HCT116 (cell line): ENCODE results near the gene FRRS1L. TPM values are rescaled to one million over a fixed set of nuclear protein-coding genes. Genes with fewer than 3 reads are reported as not detected.

Source experiments
- ATAC-seq: fragments of 200-7000 bp; cut with Tn5 transposase; 2 replicates; pipeline ENCODE4 v1.9.1; 2020; ENCODE audit warnings: mild to moderate bottlenecking, moderate library complexity
- BruUV-seq: library from RNA; stranded (reverse); fragments of 400-500 nt; replicated peaks from 2 replicates; lab custom pipeline; 2021; lab: Mats Ljungman, UMichigan
- CTCF ChIA-PET: fragments of 300-600 bp; sonication (Branson Sonifier 250); formaldehyde crosslinking; loops from one replicate; lab custom pipeline; 2021; ENCODE audit warnings: antibody characterized with exemption; lab: Charles Lee
- POLR2A ChIA-PET: fragments of 300-600, 350-600 bp; sonication (Branson Sonifier 250); formaldehyde crosslinking; loops from one replicate; lab custom pipeline; 2021; ENCODE audit warnings: antibody characterized with exemption; lab: Charles Lee
- RAD21 ChIA-PET, 2 experiments: fragments of 300-600 bp; sonication (Branson Sonifier 250); formaldehyde crosslinking; loops; one replicate each; lab custom pipeline; 2023; ENCODE audit warnings: low total read pairs in 2 of 2; ENCODE audit not compliant: uncharacterized antibody in 2 of 2, unreplicated experiment in 2 of 2, low non-redundant PET in 1 of 2; lab: Charles Lee
- DNase-seq: peaks from one replicate; pipeline ENCODE4 v3.0.0-alpha.2; 2010; ENCODE audit warnings: low read depth, low spot score
- H2AFZ ChIP-seq: fragments of 200-600 bp; shearing (Covaris generic), sonication (generic); 2 replicates; pipeline ENCODE4 v1.6.1; 2017; ENCODE audit warnings: low read depth, mixed run types, mixed read lengths, antibody characterized with exemption, low read length; ENCODE audit not compliant: poor library complexity, severe bottlenecking
- H3K27ac ChIP-seq: 2 replicates; pipeline ENCODE4 v1.5.1; 2012; ENCODE audit warnings: low read depth, low read length
- H3K27me3 ChIP-seq: fragments of 200-600 bp; sonication (generic); 2 replicates; pipeline ENCODE4 v1.6.1; 2016; ENCODE audit warnings: mixed run types, low read length, mixed read lengths; ENCODE audit not compliant: insufficient read depth
- H3K36me3 ChIP-seq, 2 experiments: fragments of 200-500 bp in 1 of 2; fragments of 200-600 bp in 1 of 2; sonication (Bioruptor generic) in 1 of 2; sonication (generic) in 1 of 2; 2 replicates each; pipeline versions ENCODE4 v1.5.1 to v1.6.1; 2014 to 2016; ENCODE audit warnings: low read length in 2 of 2, inconsistent platforms in 1 of 2, mixed read lengths in 1 of 2, mixed run types in 1 of 2; ENCODE audit not compliant: insufficient read depth in 2 of 2, control insufficient read depth in 1 of 2
- H3K4me1 ChIP-seq, 2 experiments: fragments of 200-600 bp in 1 of 2; sonication (generic) in 1 of 2; 2 replicates each; pipeline versions ENCODE4 v1.5.1 to v1.6.1; 2012 to 2017; ENCODE audit warnings: low read length in 2 of 2, inconsistent platforms in 1 of 2, mild to moderate bottlenecking in 1 of 2, mixed read lengths in 1 of 2, mixed run types in 1 of 2, moderate library complexity in 1 of 2; ENCODE audit not compliant: insufficient read depth in 2 of 2, control insufficient read depth in 1 of 2
- H3K4me2 ChIP-seq: fragments of 200-600 bp; sonication (generic); 2 replicates; pipeline ENCODE4 v1.6.1; 2017; ENCODE audit warnings: mixed run types, low read length, mixed read lengths
- H3K4me3 ChIP-seq, 2 experiments: fragments of 200-600 bp in 1 of 2; sonication (generic) in 1 of 2; replicated peaks in 1 of 2; 2 replicates each; pipeline ENCODE4 v1.5.1; 2011 to 2016; ENCODE audit warnings: low read length in 2 of 2, control low read depth in 1 of 2, low read depth in 1 of 2, mild to moderate bottlenecking in 1 of 2, mixed read lengths in 1 of 2, mixed run types in 1 of 2
- H3K79me2 ChIP-seq: fragments of 200-600 bp; sonication (generic); 2 replicates; pipeline ENCODE4 v1.6.1; 2017; ENCODE audit warnings: mild to moderate bottlenecking, mixed run types, low read length, moderate library complexity, mixed read lengths; ENCODE audit not compliant: insufficient read depth
- H3K9ac ChIP-seq: fragments of 200-600 bp; sonication (generic); 2 replicates; pipeline ENCODE4 v1.6.1; 2016; ENCODE audit warnings: low read length, mixed read lengths
- H3K9me2 ChIP-seq: fragments of 200-600 bp; sonication (generic), shearing (Covaris generic); 2 replicates; pipeline ENCODE4 v1.6.1; 2017; ENCODE audit warnings: mixed run types, mild to moderate bottlenecking, moderate library complexity; ENCODE audit not compliant: insufficient read depth
- H3K9me3 ChIP-seq, 2 experiments: fragments of 200-500 bp in 1 of 2; fragments of 200-600 bp in 1 of 2; sonication (Bioruptor generic) in 1 of 2; sonication (generic) in 1 of 2; 2 replicates each; pipeline ENCODE4 v1.6.1; 2014 to 2017; ENCODE audit warnings: low read length in 2 of 2, mixed read lengths in 2 of 2, inconsistent platforms in 1 of 2, low read depth in 1 of 2, mild to moderate bottlenecking in 1 of 2, mixed run types in 1 of 2, moderate library complexity in 1 of 2; ENCODE audit not compliant: control insufficient read depth in 1 of 2, insufficient read depth in 1 of 2
- H4K20me1 ChIP-seq: fragments of 200-600 bp; sonication (generic), shearing (Covaris generic); 2 replicates; pipeline ENCODE4 v1.6.1; 2017; ENCODE audit warnings: mixed run types, mild to moderate bottlenecking, moderate library complexity; ENCODE audit not compliant: insufficient read depth
- ATF3 ChIP-seq: IDR thresholded peaks from 2 replicates; pipeline ENCODE4 v1.6.1; 2012
- CBX3 ChIP-seq: IDR thresholded peaks from 2 replicates; pipeline ENCODE4 v1.6.1; 2012; ENCODE audit warnings: low read depth
- EGR1 ChIP-seq: IDR thresholded peaks from 2 replicates; pipeline ENCODE4 v1.6.1; 2012; ENCODE audit warnings: low read depth
- ELF1 ChIP-seq: IDR thresholded peaks from 2 replicates; pipeline ENCODE4 v1.6.1; 2012; ENCODE audit warnings: low read depth, borderline replicate concordance
- EZH2phosphoT487 ChIP-seq: fragments of 200-600 bp; IDR thresholded peaks from 2 replicates; pipeline ENCODE4 v1.6.1; 2018; ENCODE audit warnings: antibody characterized with exemption, borderline replicate concordance
- JUND ChIP-seq: IDR thresholded peaks from 2 replicates; pipeline ENCODE4 v1.6.1; 2012
- MAX ChIP-seq: IDR thresholded peaks from 2 replicates; pipeline ENCODE4 v1.6.1; 2012
- POLR2A ChIP-seq: IDR thresholded peaks from 2 replicates; pipeline ENCODE4 v1.7.0; 2011; ENCODE audit warnings: borderline replicate concordance; ENCODE audit not compliant: insufficient read depth, insufficient read length; ENCODE audit errors: extremely low read depth
- POLR2AphosphoS5 ChIP-seq: IDR thresholded peaks from 2 replicates; pipeline ENCODE4 v1.6.1; 2011; ENCODE audit warnings: mild to moderate bottlenecking, low read depth, low read length, moderate library complexity
- RAD21 ChIP-seq: IDR thresholded peaks from 2 replicates; pipeline ENCODE4 v1.6.1; 2012; ENCODE audit warnings: low read depth, mild to moderate bottlenecking
- SIN3A ChIP-seq: IDR thresholded peaks from 2 replicates; pipeline ENCODE4 v1.6.1; 2012; ENCODE audit warnings: low read depth
- SRF ChIP-seq: IDR thresholded peaks from 2 replicates; pipeline ENCODE4 v1.6.1; 2012; ENCODE audit warnings: low read depth
- YY1 ChIP-seq: IDR thresholded peaks from 2 replicates; pipeline ENCODE4 v1.6.1; 2011; ENCODE audit warnings: low read length, low read depth, moderate library complexity, mild to moderate bottlenecking; ENCODE audit not compliant: insufficient replicate concordance; ENCODE audit errors: extremely low read depth
- ZBTB33 ChIP-seq: IDR thresholded peaks from 2 replicates; pipeline ENCODE4 v1.6.1; 2011; ENCODE audit warnings: mild to moderate bottlenecking, low read length, moderate library complexity; ENCODE audit not compliant: insufficient replicate concordance; ENCODE audit errors: extremely low read depth
- ZFX ChIP-seq: fragments of 450-650 bp; IDR thresholded peaks from 2 replicates; pipeline ENCODE4 v1.6.1; 2017
- ZNF274 ChIP-seq: fragments of 200-500 bp; sonication (Bioruptor generic); IDR thresholded peaks from 2 replicates; pipeline ENCODE4 v1.6.1; 2014; ENCODE audit warnings: mild to moderate bottlenecking, low read depth, low read length, inconsistent platforms
- intact Hi-C: fragments of 100-400 bp; cut with micrococcal nuclease; formaldehyde crosslinking; loops from 2 replicates; pipeline ENCODE4 v1.10.0; 2022
- total RNA-seq: library from RNA; stranded (reverse); gene quantifications from one replicate; pipeline ENCODE4 v1.2.1, GENCODE V29; 2021; ENCODE audit not compliant: unreplicated experiment
- TF ChIP-seq, protein P1 (sequence below), 3 experiments: fragments of 200-600 bp in 1 of 3; sonication (generic) in 1 of 3; IDR thresholded peaks in 2 of 3; conservative IDR thresholded peaks in 1 of 3; 2 replicates each; pipeline ENCODE4 v1.5.1; 2012 to 2017; ENCODE audit warnings: low read depth in 2 of 3, low read length in 2 of 3, antibody characterized with exemption in 1 of 3, borderline replicate concordance in 1 of 3, control low read depth in 1 of 3, mild to moderate bottlenecking in 1 of 3, mixed read lengths in 1 of 3, mixed run types in 1 of 3, moderate library complexity in 1 of 3; ENCODE audit not compliant: insufficient read depth in 1 of 3

FRRS1L gene
- total RNA-seq, 1 experiment from 2014 or later = not detected

GRCh38 chr9:109198736-109199382 is 31.8 kb upstream of the FRRS1L start:
- peak; percentile 97 for ATAC-seq
- Histone ChIP-seq H3K36me3 (no peaks in the 10 kb centered on the region), H3K4me1 (peaks cover 0 to 3% of the 10 kb centered on the region in 2 experiments; a peak in 1 of 4 replicates), H3K27ac (no peak overlapping the region), H3K79me2 (no peaks in the 10 kb centered on the region), H3K9me3 (no peaks in the 10 kb centered on the region), H2AFZ (no peak overlapping the region), H3K27me3 (no peaks in the 10 kb centered on the region), H3K9ac (no peak overlapping the region), H3K4me3 (no peak overlapping the region), H4K20me1 (no peaks in the 10 kb centered on the region), H3K4me2 (no peak overlapping the region), H3K9me2 (no peaks in the 10 kb centered on the region)
- intact Hi-C loops = loop anchor here (2.0 kb wide), 1 partner anchor 118 kb away; no protein-coding TSS in a partner anchor
- ChIA-PET POLR2A (no interaction called here), CTCF (interaction anchor here (0.7 to 1.2 kb wide), 5 partner anchors 15 to 349 kb away, joined by 3 to 5 read pairs (median 3); no protein-coding TSS in a partner anchor), RAD21 (no interaction called here)
- no TSS peak for BruUV-seq
- TF ChIP-seq ZBTB33 (no peak), SIN3A (no peak), POLR2A (no peak), JUND (no peak), CBX3 (peak; percentile 37; the same call in 1 of the 2 replicates), EGR1 (no peak), POLR2AphosphoS5 (no peak), ATF3 (no peak), YY1 (no peak), MAX (peak; percentile 44; the same call in 1 of the 2 replicates), RAD21 (peak; percentile 59; the same call in 1 of the 2 replicates), SRF (no peak), ELF1 (no peak), ZFX (no peak), ZNF274 (no peak), EZH2phosphoT487 (no peak)
- TF ChIP-seq, protein P1, sequence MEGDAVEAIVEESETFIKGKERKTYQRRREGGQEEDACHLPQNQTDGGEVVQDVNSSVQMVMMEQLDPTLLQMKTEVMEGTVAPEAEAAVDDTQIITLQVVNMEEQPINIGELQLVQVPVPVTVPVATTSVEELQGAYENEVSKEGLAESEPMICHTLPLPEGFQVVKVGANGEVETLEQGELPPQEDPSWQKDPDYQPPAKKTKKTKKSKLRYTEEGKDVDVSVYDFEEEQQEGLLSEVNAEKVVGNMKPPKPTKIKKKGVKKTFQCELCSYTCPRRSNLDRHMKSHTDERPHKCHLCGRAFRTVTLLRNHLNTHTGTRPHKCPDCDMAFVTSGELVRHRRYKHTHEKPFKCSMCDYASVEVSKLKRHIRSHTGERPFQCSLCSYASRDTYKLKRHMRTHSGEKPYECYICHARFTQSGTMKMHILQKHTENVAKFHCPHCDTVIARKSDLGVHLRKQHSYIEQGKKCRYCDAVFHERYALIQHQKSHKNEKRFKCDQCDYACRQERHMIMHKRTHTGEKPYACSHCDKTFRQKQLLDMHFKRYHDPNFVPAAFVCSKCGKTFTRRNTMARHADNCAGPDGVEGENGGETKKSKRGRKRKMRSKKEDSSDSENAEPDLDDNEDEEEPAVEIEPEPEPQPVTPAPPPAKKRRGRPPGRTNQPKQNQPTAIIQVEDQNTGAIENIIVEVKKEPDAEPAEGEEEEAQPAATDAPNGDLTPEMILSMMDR (IDR thresholded peaks at IDR 0.05 in 2 of 3, conservative IDR thresholded peaks at IDR 0.05 in 1 of 3; ENCODE audit: borderline replicate concordance in 1 of 3, insufficient read depth in 1 of 3, low read depth in 2 of 3, low read length in 2 of 3) = peak; percentile 34 to 51 (median 46); a peak in 4 of 6 replicates
- peak; percentile 26 for DNase-seq
